ENCODE data around the gene IL17RC. TPM values are rescaled to one million over a fixed set of nuclear protein-coding genes. Genes with fewer than 3 reads are reported as not detected.
A peak's percentile ranks its signal among the peaks of the same experiment; 100 is the strongest.

Gene IL17RC
- total and polyA plus RNA-seq, 2 of the 8 experiments (the other 6 are each of a cell fraction or from before 2014, with no cell fraction given) = 11.8 to 13.0 TPM

- H4K5ac ChIP-seq (ENCODE audit: insufficient read length, low read depth, low read length) = no peak overlapping the region
- no peak overlapping the region for H3K56ac ChIP-seq (replicated peaks; ENCODE audit: insufficient read length, low read depth, low read length)
- peaks cover 11 to 19% (median 14%) of the 10 kb centered on the region in 4 experiments for H3K4me1 ChIP-seq (replicated peaks in 1 of 4; ENCODE audit: control insufficient read depth in 3 of 4, insufficient read depth in 4 of 4, low read length in 3 of 4)
- FAIRE-seq (no peak), DNase-seq (ENCODE audit: low read depth in 1 of 2, low spot score in 2 of 2) (no peak)
- H2BK120ac ChIP-seq (replicated peaks; ENCODE audit: low read depth, low read length) = no peak overlapping the region
- ChIA-PET POLR2A (ENCODE audit: partially characterized antibody) (no interaction called here), CTCF (ENCODE audit: partially characterized antibody) (interaction anchor here (1.4 kb wide), 1 partner anchor 26 kb away, joined by 7 read pairs; no protein-coding TSS in a partner anchor)
- TF ChIP-seq BACH1 (IDR thresholded peaks at IDR 0.05; ENCODE audit: low read length) (no peak), E2F6 (IDR thresholded peaks at IDR 0.05) (0 out of 2 replicates have a peak, but pooled peaks have one; percentile 15), CHD2 (IDR thresholded peaks at IDR 0.05; ENCODE audit: low read length) (no peak), ASH2L (IDR thresholded peaks at IDR 0.05; ENCODE audit: low read length) (no peak)
- 72% methylated on average over 5 of the region's 5 CpGs; no CpG with 5 or more reads in 1 of the 2 experiments for WGBS, 2 experiments (ENCODE audit: extremely low coverage in 1 of 2, insufficient coverage in 1 of 2, insufficient read length in 1 of 2, insufficient replicate concordance in 2 of 2, low coverage in 1 of 2, low lambda C conversion rate in 2 of 2, missing lambda C conversion rate in 1 of 2)
- no peak overlapping the region for H2BK5ac ChIP-seq (ENCODE audit: low read depth, low read length)
- H3K79me2 ChIP-seq (ENCODE audit: control insufficient read depth in 1 of 2, insufficient read depth in 2 of 2, low read length in 2 of 2) = no peaks in the 10 kb centered on the region
- H3K4ac ChIP-seq (replicated peaks; ENCODE audit: insufficient read length, low read depth, low read length) = no peak overlapping the region
- H2BK20ac ChIP-seq (ENCODE audit: low read length) = no peak overlapping the region
- H4K20me1 ChIP-seq (replicated peaks in 1 of 2; ENCODE audit: control insufficient read depth in 1 of 2, insufficient read depth in 2 of 2, low read length in 2 of 2) = no peaks in the 10 kb centered on the region
- H3K14ac ChIP-seq (ENCODE audit: insufficient read length) = no peak overlapping the region
- H3K9ac ChIP-seq (replicated peaks in 1 of 4; ENCODE audit: extremely low read depth in 1 of 4, low read depth in 3 of 4, low read length in 3 of 4) = no peak overlapping the region
- H3K23ac ChIP-seq (ENCODE audit: insufficient read length) = no peak overlapping the region
- no peak overlapping the region for H2AFZ ChIP-seq (ENCODE audit: low read length)
- no peak overlapping the region for H3K18ac ChIP-seq (ENCODE audit: extremely low read depth, low read length)
- H4K91ac ChIP-seq (replicated peaks; ENCODE audit: insufficient read length, low read length) = no peak overlapping the region
- no peak overlapping the region for H3K27ac ChIP-seq (ENCODE audit: low read depth, low read length)
- H2BK15ac ChIP-seq (ENCODE audit: low read length) = no peak overlapping the region
- H3K79me1 ChIP-seq (ENCODE audit: low read depth, low read length) = no peaks in the 10 kb centered on the region
- no peak overlapping the region for H2AK5ac ChIP-seq (ENCODE audit: low read depth, low read length)
- no peak overlapping the region for H4K8ac ChIP-seq (ENCODE audit: extremely low read depth, insufficient read depth, low read length)
- peaks cover 0 to 11% (median under 1%) of the 10 kb centered on the region in 4 experiments; a peak in 3 of 7 replicates for H3K27me3 ChIP-seq (replicated peaks in 1 of 4; ENCODE audit: control insufficient read depth in 3 of 4, extremely low read depth in 1 of 4, insufficient read depth in 3 of 4, low read length in 3 of 4)
- no peak overlapping the region for H2BK12ac ChIP-seq (ENCODE audit: low read depth, low read length)
- H3K4me2 ChIP-seq (ENCODE audit: insufficient read depth in 1 of 2, low read depth in 2 of 2, low read length in 2 of 2) = no peak overlapping the region
- H3K23me2 ChIP-seq (ENCODE audit: low read depth, low read length) = no peaks in the 10 kb centered on the region
- H3K36me3 ChIP-seq (ENCODE audit: control insufficient read depth in 2 of 4, insufficient read depth in 4 of 4, low read length in 3 of 4) = no peaks in the 10 kb centered on the region
- no peaks in the 10 kb centered on the region for H3K9me3 ChIP-seq (ENCODE audit: insufficient read depth in 2 of 2, low read depth in 1 of 2, low read length in 1 of 2)
- no peak overlapping the region for H3K4me3 ChIP-seq (ENCODE audit: extremely low read depth in 1 of 4, insufficient read depth in 2 of 4, low read depth in 3 of 4, low read length in 4 of 4)
These were observed 40.3 kb downstream of the IL17RC start for GRCh38 chr3:9957214-9957613.
